ENCODE results near the gene CDK6. TPM values are rescaled to one million over a fixed set of nuclear protein-coding genes. Genes with fewer than 3 reads are reported as not detected.
A peak's percentile ranks its signal among the peaks of the same experiment; 100 is the strongest.

CDK6 gene
- total and polyA plus RNA-seq, 2 of the 8 experiments (the other 6 are each of a cell fraction or from before 2014, with no cell fraction given): 5.9 to 18.9 TPM

DNA sequence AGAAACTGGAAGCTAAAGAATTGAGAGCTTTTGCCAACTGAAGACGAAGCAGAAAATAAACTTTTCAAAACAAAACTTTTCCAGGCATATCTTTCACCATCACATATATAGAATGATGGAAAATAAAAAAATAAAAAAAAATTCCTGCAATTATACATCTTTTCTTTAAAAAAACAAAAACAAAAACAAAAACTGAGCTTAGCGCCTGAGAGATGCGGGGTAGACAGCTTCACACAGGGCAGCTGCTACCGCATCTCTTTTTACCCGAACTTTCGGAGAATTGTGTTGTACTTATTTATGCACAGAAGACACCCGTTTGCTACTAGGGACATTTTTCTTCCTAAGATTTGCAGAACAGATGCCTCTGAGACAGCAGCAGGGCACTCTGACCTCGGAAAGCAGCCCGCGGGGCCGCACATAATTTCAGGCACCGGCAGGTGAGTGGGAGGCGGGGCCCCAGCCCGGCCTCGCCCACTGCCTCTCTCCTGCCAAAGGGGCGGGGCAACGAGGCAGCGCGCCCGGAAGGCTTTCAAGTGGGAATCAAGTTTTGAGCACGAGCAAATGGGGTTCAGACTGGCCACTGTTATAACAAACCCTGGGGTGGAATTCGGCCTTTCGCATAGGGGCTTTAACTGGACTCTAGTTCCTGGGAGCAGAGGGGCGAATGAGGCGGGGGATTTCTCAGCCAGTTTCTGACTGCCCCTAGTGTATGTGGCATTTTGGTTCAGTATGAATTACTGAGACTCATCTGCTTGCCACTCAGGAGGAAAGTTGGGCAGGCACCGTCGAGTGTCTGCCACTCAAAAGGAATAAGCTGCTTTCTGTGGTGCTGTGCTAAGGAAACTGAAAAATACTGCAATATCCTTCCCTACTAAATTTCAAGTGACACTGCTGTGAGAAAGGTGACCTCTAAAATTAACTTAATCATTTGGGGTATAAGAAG lies 227.7 kb downstream of the CDK6 start (continued):
- TF ChIP-seq POLR2AphosphoS5 (IDR thresholded peaks at IDR 0.05; ENCODE audit: low read depth, low read length): no peak
- TF ChIP-seq NANOG (IDR thresholded peaks at IDR 0.05; ENCODE audit: insufficient read depth, low read depth, low read length, poor library complexity, severe bottlenecking): no peak
- no peak for TF ChIP-seq POU5F1 (IDR thresholded peaks at IDR 0.05; ENCODE audit: low read depth, low read length)
- TF ChIP-seq KDM1A (IDR thresholded peaks at IDR 0.05; ENCODE audit: borderline replicate concordance, low read length): no peak
- TF ChIP-seq, protein P1, sequence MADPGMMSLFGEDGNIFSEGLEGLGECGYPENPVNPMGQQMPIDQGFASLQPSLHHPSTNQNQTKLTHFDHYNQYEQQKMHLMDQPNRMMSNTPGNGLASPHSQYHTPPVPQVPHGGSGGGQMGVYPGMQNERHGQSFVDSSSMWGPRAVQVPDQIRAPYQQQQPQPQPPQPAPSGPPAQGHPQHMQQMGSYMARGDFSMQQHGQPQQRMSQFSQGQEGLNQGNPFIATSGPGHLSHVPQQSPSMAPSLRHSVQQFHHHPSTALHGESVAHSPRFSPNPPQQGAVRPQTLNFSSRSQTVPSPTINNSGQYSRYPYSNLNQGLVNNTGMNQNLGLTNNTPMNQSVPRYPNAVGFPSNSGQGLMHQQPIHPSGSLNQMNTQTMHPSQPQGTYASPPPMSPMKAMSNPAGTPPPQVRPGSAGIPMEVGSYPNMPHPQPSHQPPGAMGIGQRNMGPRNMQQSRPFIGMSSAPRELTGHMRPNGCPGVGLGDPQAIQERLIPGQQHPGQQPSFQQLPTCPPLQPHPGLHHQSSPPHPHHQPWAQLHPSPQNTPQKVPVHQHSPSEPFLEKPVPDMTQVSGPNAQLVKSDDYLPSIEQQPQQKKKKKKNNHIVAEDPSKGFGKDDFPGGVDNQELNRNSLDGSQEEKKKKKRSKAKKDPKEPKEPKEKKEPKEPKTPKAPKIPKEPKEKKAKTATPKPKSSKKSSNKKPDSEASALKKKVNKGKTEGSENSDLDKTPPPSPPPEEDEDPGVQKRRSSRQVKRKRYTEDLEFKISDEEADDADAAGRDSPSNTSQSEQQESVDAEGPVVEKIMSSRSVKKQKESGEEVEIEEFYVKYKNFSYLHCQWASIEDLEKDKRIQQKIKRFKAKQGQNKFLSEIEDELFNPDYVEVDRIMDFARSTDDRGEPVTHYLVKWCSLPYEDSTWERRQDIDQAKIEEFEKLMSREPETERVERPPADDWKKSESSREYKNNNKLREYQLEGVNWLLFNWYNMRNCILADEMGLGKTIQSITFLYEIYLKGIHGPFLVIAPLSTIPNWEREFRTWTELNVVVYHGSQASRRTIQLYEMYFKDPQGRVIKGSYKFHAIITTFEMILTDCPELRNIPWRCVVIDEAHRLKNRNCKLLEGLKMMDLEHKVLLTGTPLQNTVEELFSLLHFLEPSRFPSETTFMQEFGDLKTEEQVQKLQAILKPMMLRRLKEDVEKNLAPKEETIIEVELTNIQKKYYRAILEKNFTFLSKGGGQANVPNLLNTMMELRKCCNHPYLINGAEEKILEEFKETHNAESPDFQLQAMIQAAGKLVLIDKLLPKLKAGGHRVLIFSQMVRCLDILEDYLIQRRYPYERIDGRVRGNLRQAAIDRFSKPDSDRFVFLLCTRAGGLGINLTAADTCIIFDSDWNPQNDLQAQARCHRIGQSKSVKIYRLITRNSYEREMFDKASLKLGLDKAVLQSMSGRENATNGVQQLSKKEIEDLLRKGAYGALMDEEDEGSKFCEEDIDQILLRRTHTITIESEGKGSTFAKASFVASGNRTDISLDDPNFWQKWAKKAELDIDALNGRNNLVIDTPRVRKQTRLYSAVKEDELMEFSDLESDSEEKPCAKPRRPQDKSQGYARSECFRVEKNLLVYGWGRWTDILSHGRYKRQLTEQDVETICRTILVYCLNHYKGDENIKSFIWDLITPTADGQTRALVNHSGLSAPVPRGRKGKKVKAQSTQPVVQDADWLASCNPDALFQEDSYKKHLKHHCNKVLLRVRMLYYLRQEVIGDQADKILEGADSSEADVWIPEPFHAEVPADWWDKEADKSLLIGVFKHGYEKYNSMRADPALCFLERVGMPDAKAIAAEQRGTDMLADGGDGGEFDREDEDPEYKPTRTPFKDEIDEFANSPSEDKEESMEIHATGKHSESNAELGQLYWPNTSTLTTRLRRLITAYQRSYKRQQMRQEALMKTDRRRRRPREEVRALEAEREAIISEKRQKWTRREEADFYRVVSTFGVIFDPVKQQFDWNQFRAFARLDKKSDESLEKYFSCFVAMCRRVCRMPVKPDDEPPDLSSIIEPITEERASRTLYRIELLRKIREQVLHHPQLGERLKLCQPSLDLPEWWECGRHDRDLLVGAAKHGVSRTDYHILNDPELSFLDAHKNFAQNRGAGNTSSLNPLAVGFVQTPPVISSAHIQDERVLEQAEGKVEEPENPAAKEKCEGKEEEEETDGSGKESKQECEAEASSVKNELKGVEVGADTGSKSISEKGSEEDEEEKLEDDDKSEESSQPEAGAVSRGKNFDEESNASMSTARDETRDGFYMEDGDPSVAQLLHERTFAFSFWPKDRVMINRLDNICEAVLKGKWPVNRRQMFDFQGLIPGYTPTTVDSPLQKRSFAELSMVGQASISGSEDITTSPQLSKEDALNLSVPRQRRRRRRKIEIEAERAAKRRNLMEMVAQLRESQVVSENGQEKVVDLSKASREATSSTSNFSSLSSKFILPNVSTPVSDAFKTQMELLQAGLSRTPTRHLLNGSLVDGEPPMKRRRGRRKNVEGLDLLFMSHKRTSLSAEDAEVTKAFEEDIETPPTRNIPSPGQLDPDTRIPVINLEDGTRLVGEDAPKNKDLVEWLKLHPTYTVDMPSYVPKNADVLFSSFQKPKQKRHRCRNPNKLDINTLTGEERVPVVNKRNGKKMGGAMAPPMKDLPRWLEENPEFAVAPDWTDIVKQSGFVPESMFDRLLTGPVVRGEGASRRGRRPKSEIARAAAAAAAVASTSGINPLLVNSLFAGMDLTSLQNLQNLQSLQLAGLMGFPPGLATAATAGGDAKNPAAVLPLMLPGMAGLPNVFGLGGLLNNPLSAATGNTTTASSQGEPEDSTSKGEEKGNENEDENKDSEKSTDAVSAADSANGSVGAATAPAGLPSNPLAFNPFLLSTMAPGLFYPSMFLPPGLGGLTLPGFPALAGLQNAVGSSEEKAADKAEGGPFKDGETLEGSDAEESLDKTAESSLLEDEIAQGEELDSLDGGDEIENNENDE (IDR thresholded peaks at IDR 0.05; ENCODE audit: insufficient replicate concordance, low read length): no peak
- no peak for TF ChIP-seq CBX5 (IDR thresholded peaks at IDR 0.05; ENCODE audit: low read depth, low read length)
- TF ChIP-seq CHD2 (IDR thresholded peaks at IDR 0.05; ENCODE audit: low read length): no peak
- TF ChIP-seq, protein P2, sequence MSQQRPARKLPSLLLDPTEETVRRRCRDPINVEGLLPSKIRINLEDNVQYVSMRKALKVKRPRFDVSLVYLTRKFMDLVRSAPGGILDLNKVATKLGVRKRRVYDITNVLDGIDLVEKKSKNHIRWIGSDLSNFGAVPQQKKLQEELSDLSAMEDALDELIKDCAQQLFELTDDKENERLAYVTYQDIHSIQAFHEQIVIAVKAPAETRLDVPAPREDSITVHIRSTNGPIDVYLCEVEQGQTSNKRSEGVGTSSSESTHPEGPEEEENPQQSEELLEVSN (IDR thresholded peaks at IDR 0.05): 0 out of 2 replicates have a peak, but pooled peaks have one; percentile 33
- TF ChIP-seq KDM4A (IDR thresholded peaks at IDR 0.05; ENCODE audit: low read depth, low read length, severe bottlenecking): peak; percentile 28

Measured in H1 (cell line).